ENCODE data around the gene MST1R. TPM values are rescaled to one million over a fixed set of nuclear protein-coding genes. Genes with fewer than 3 reads are reported as not detected.

The MST1R gene
- total RNA-seq, 1 donor, result 0.10 TPM

- H3K27me3 ChIP-seq (ENCODE audit: insufficient read depth, low read length), result no peaks in the 10 kb centered on the region
- H3K4me1 ChIP-seq (ENCODE audit: insufficient read depth, low read length), result peaks cover 29% of the 10 kb centered on the region
- H3K4me3 ChIP-seq (ENCODE audit: low read length), result no peak overlapping the region
- H3K9me3 ChIP-seq (ENCODE audit: low read depth, low read length), result no peaks in the 10 kb centered on the region
Observed at GRCh38 chr3:49901366-49902339, 2.0 kb downstream of the MST1R start.

DNA sequence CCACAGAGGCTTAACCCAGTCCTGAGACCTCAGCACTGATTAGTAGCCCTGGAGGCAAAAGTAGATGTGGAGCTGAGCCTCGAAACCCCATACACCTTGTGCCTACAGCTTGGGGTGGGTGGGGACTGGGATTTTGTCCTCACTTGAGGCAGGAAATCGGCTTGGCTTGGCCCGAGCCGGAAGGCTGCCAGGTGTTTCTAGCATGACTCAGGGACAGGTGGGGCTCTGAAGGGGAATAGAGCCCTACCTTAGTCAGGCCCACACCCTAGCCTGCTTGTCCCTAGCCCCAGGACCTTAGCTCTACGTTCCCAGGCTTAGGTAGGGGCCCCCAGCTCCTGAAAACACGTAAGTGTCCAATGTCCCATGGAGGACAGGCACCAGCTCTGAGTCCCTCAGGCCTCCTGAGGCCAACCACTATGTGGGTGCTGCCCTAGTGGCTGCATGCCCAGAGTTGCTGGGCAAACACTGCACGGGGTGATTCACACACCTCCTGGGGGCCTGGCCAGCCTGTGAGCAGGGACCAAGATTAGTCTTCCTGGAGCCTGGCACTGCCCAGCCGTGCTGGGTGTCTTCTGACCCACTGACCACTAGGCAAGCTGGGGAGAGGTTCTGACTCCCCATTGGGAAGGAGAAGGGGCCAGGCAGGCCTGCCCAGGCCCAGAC, 3.1 kb downstream of the MST1R start:
- Histone ChIP-seq H3K9me3 (ENCODE audit: low read depth, low read length) (no peaks in the 10 kb centered on the region), H3K4me1 (ENCODE audit: insufficient read depth, low read length) (peaks cover 18% of the 10 kb centered on the region), H3K4me3 (ENCODE audit: low read length) (no peak overlapping the region), H3K27me3 (ENCODE audit: insufficient read depth, low read length) (no peaks in the 10 kb centered on the region)

GRCh38 chr3:49899815-49900214, 3.9 kb downstream of the MST1R start:
- Histone ChIP-seq H3K9me3 (ENCODE audit: low read depth, low read length) (no peaks in the 10 kb centered on the region), H3K4me1 (ENCODE audit: insufficient read depth, low read length) (peaks cover 15% of the 10 kb centered on the region), H3K4me3 (ENCODE audit: low read length) (no peak overlapping the region), H3K27me3 (ENCODE audit: insufficient read depth, low read length) (no peaks in the 10 kb centered on the region)

GRCh38 chr3:49898991-49899390, 4.7 kb downstream of the MST1R start:
- Histone ChIP-seq H3K27me3 (ENCODE audit: insufficient read depth, low read length) (no peaks in the 10 kb centered on the region), H3K9me3 (ENCODE audit: low read depth, low read length) (no peaks in the 10 kb centered on the region), H3K4me1 (ENCODE audit: insufficient read depth, low read length) (peaks cover 7% of the 10 kb centered on the region), H3K4me3 (ENCODE audit: low read length) (no peak overlapping the region)

DNA sequence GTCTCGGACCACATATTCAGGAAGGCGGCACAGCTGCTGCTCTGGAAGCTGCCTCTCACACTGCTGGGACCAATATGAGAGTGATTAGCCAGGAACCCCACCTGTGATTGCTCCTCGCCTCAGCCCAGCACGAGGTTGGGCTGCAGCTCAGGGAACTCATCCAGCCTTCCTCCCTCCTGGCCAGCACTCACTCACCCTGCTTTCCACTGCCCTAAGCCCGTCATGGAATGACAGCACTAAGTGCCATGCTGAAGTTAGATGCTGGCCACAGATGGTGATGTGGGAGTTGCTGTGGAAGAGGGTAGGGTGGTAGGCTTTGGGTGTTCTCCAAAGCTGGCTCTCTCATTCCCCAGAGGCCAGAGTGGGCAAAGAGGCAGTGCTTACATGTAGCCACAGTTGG, 7.3 kb downstream of the MST1R start:
- H3K27me3 ChIP-seq (ENCODE audit: insufficient read depth, low read length), result no peaks in the 10 kb centered on the region
- H3K9me3 ChIP-seq (ENCODE audit: low read depth, low read length), result no peaks in the 10 kb centered on the region
- no peaks in the 10 kb centered on the region for H3K4me1 ChIP-seq (ENCODE audit: insufficient read depth, low read length)
- no peak overlapping the region for H3K4me3 ChIP-seq (ENCODE audit: low read length)

- Histone ChIP-seq H3K27me3 (ENCODE audit: insufficient read depth, low read length) (no peaks in the 10 kb centered on the region), H3K4me3 (ENCODE audit: low read length) (no peak overlapping the region), H3K4me1 (ENCODE audit: insufficient read depth, low read length) (no peaks in the 10 kb centered on the region), H3K9me3 (ENCODE audit: low read depth, low read length) (no peaks in the 10 kb centered on the region)
Observed at GRCh38 chr3:49895791-49896190, 7.9 kb downstream of the MST1R start.

DNA sequence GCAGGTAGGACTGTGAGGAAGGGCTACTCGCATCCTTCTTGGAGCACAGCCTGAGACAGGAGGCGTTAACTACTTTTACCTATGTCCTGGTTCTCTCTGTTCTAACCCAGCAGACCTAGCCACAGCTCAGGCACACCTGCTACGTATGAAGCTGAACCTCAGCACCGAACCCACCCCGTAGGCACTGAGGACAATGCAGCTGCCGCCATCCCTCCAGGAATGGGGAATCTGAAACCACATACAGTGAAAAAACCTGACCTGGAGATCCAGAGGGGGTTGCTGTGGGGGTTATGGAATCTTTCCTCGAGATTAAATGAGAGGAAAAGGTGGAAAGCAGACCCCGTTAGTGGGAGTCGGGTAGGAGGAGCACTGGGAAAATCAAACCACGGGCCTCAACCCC, 14.4 kb downstream of the MST1R start:
- Histone ChIP-seq H3K4me1 (ENCODE audit: insufficient read depth, low read length) (no peaks in the 10 kb centered on the region), H3K4me3 (ENCODE audit: low read length) (no peak overlapping the region), H3K9me3 (ENCODE audit: low read depth, low read length) (no peaks in the 10 kb centered on the region), H3K27me3 (ENCODE audit: insufficient read depth, low read length) (no peaks in the 10 kb centered on the region)

GRCh38 chr3:49886922-49887265, 16.8 kb downstream of the MST1R start:
- Histone ChIP-seq H3K4me1 (ENCODE audit: insufficient read depth, low read length) (no peaks in the 10 kb centered on the region), H3K27me3 (ENCODE audit: insufficient read depth, low read length) (no peaks in the 10 kb centered on the region), H3K4me3 (ENCODE audit: low read length) (no peak overlapping the region), H3K9me3 (ENCODE audit: low read depth, low read length) (no peaks in the 10 kb centered on the region)

DNA sequence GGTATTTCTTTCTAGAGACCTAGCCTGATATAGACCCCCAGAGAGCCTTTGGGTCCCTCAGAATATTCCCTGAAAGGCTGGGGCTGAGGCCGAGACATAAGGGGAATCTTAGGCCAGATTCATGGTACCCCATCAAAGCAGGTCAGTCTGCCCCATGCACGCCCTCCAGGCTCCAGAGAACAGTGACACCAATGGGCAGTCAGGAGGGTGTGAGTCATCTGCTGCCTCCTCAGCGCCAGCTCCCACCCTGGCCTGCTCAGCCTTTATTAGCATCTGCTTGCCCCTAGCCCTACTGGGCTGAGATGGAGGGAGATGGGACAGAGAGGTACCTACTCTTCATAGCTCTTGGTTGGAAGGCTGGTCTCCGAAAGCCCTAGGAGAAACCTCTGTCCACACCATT, 19.7 kb downstream of the MST1R start:
- H3K4me3 ChIP-seq (ENCODE audit: low read length), result no peak overlapping the region
- H3K4me1 ChIP-seq (ENCODE audit: insufficient read depth, low read length), result no peaks in the 10 kb centered on the region

DNA sequence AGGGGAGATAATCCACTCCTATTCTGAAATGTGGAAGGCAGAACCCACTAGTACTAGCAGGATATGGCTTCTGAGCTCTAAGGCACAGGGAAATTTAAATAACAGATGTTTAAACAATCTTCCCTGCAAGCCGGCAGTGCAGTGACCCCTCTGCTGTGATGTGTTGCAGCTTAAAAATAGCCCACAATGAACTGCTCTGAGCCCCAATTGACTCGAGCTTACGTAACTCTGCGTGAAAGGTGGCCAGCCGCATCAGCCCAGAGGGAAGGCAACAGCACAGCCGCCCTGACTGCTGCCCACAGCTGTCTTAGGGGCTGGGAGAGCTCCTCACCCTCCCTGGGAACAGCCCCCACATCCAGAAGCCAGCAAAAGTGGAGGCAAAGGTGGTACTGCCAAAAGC, 21.5 kb downstream of the MST1R start:
- H3K4me3 ChIP-seq (ENCODE audit: low read length), result no peak overlapping the region

More for the DNA sequence above, 19.7 kb downstream of the MST1R start:
- H3K9me3 ChIP-seq (ENCODE audit: low read depth, low read length), result no peaks in the 10 kb centered on the region
- H3K27me3 ChIP-seq (ENCODE audit: insufficient read depth, low read length), result no peaks in the 10 kb centered on the region

GRCh38 chr3:49880581-49881315, 22.9 kb downstream of the MST1R start:
- no peaks in the 10 kb centered on the region for H3K27me3 ChIP-seq (ENCODE audit: insufficient read depth, low read length)

More for the DNA sequence above, 21.5 kb downstream of the MST1R start:
- H3K9me3 ChIP-seq (ENCODE audit: low read depth, low read length), result no peaks in the 10 kb centered on the region
- H3K4me1 ChIP-seq (ENCODE audit: insufficient read depth, low read length), result no peaks in the 10 kb centered on the region
- no peaks in the 10 kb centered on the region for H3K27me3 ChIP-seq (ENCODE audit: insufficient read depth, low read length)

GRCh38 chr3:49879721-49880120, 24.0 kb downstream of the MST1R start:
- no peaks in the 10 kb centered on the region for H3K9me3 ChIP-seq (ENCODE audit: low read depth, low read length)
- no peak overlapping the region for H3K4me3 ChIP-seq (ENCODE audit: low read length)
- H3K4me1 ChIP-seq (ENCODE audit: insufficient read depth, low read length), result no peaks in the 10 kb centered on the region
- no peaks in the 10 kb centered on the region for H3K27me3 ChIP-seq (ENCODE audit: insufficient read depth, low read length)

More at GRCh38 chr3:49880581-49881315, 22.9 kb downstream of the MST1R start:
- H3K4me3 ChIP-seq (ENCODE audit: low read length), result no peak overlapping the region
- H3K9me3 ChIP-seq (ENCODE audit: low read depth, low read length), result no peaks in the 10 kb centered on the region
- H3K4me1 ChIP-seq (ENCODE audit: insufficient read depth, low read length), result no peaks in the 10 kb centered on the region

DNA sequence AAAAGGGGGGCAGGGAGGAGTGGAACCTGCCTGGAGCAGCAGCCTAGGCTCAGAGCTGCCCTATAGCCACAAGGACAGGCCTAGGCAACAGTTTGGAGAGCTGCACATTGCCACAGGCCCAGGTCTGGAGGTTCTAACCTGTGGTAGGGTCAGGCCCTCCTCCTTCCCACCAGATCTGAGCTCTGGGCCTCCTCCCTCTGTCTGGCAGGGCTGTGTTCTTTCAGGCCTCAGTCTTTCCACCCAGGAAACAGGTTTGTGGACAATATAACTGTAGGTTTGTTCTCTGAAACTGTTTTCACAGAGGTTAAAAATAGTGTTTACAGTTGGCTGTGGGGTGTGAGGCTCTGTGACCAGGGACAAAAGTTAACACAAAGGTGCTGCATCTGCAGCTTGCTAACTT, 25.0 kb downstream of the MST1R start:
- no peaks in the 10 kb centered on the region for H3K27me3 ChIP-seq (ENCODE audit: insufficient read depth, low read length)
- no peaks in the 10 kb centered on the region for H3K9me3 ChIP-seq (ENCODE audit: low read depth, low read length)
- no peaks in the 10 kb centered on the region for H3K4me1 ChIP-seq (ENCODE audit: insufficient read depth, low read length)
- no peak overlapping the region for H3K4me3 ChIP-seq (ENCODE audit: low read length)

GRCh38 chr3:49877716-49878115, 26.0 kb downstream of the MST1R start:
- Histone ChIP-seq H3K27me3 (ENCODE audit: insufficient read depth, low read length) (no peaks in the 10 kb centered on the region), H3K9me3 (ENCODE audit: low read depth, low read length) (no peaks in the 10 kb centered on the region), H3K4me3 (ENCODE audit: low read length) (no peak overlapping the region), H3K4me1 (ENCODE audit: insufficient read depth, low read length) (no peaks in the 10 kb centered on the region)

DNA sequence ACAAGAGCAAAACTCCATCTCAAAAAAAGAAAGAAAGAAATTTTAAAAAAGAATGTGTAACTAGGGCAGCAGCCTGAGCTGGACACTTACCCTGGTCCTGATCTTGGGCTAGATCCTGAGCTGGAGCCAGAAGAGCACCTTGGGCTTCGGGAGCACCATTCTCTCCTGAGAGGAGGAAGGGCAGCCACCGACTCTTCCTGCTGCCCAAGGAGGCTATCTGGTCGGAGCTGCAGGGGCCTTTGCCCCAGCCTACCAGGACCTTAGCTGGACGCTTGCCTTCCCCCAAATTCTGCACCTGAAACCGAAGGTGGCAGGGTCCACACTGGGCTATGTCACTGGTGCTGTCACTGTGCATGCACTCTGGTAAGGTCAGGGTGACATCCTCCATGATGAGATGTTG, 27.1 kb downstream of the MST1R start:
- Histone ChIP-seq H3K9me3 (ENCODE audit: low read depth, low read length) (no peaks in the 10 kb centered on the region), H3K4me1 (ENCODE audit: insufficient read depth, low read length) (no peaks in the 10 kb centered on the region), H3K4me3 (ENCODE audit: low read length) (no peak overlapping the region), H3K27me3 (ENCODE audit: insufficient read depth, low read length) (no peaks in the 10 kb centered on the region)

Measured in mononuclear cell (primary cell).